Keratinocyte (primary cell): ENCODE results near the gene SLC6A9.

Source experiments
- EZH2 ChIP-seq: IDR thresholded peaks from one replicate; pipeline ENCODE4 v1.6.1; 2012; ENCODE audit warnings: inconsistent platforms, mild to moderate bottlenecking, low read length, moderate library complexity
- TF ChIP-seq, protein P1 (sequence below), 3 experiments: IDR thresholded peaks in 1 of 3; conservative IDR thresholded peaks in 1 of 3; optimal IDR thresholded peaks in 1 of 3; 2 replicates in 2 of 3; 3 replicates in 1 of 3; pipeline versions ENCODE3 to v1.5.1; 2011; ENCODE audit warnings: low read length in 3 of 3, mild to moderate bottlenecking in 3 of 3, moderate library complexity in 2 of 3, control low read depth in 1 of 3, inconsistent platforms in 1 of 3; ENCODE audit not compliant: insufficient read depth in 2 of 3; ENCODE audit errors: extremely low read depth in 1 of 3

DNA sequence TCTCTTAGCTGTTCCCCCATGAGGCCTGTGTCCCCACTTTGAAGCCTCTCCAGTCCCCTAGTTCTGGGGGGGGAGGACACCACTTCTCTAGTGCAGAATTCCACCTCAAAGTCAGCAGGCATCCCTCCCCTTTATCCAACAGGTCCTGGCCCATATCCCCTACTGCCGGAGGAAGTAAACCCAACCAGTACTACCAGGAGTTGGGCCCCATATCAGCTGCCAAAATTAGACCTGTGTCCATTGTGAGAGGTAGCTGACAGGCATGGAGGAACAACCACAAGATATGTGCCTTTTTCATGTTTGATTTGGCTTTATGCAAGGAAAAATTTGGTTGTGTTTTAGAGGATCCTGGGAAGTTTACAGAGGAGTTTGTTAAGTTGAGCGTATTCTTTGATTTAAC, 22.1 kb upstream of the SLC6A9 start:
- TF ChIP-seq, protein P1, sequence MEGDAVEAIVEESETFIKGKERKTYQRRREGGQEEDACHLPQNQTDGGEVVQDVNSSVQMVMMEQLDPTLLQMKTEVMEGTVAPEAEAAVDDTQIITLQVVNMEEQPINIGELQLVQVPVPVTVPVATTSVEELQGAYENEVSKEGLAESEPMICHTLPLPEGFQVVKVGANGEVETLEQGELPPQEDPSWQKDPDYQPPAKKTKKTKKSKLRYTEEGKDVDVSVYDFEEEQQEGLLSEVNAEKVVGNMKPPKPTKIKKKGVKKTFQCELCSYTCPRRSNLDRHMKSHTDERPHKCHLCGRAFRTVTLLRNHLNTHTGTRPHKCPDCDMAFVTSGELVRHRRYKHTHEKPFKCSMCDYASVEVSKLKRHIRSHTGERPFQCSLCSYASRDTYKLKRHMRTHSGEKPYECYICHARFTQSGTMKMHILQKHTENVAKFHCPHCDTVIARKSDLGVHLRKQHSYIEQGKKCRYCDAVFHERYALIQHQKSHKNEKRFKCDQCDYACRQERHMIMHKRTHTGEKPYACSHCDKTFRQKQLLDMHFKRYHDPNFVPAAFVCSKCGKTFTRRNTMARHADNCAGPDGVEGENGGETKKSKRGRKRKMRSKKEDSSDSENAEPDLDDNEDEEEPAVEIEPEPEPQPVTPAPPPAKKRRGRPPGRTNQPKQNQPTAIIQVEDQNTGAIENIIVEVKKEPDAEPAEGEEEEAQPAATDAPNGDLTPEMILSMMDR (optimal IDR thresholded peaks at IDR 0.05 in 1 of 3, IDR thresholded peaks at IDR 0.05 in 1 of 3, conservative IDR thresholded peaks at IDR 0.05 in 1 of 3; ENCODE audit: extremely low read depth in 1 of 3, insufficient read depth in 2 of 3, low read length in 3 of 3): no peak
- no peak for TF ChIP-seq EZH2
